ENCODE data around the gene PLCB4. TPM values are rescaled to one million over a fixed set of nuclear protein-coding genes. Genes with fewer than 3 reads are reported as not detected.

The PLCB4 gene
- polyA plus RNA-seq, 4 donors: 13.5 to 15.1 (median 14.4) TPM

DNA sequence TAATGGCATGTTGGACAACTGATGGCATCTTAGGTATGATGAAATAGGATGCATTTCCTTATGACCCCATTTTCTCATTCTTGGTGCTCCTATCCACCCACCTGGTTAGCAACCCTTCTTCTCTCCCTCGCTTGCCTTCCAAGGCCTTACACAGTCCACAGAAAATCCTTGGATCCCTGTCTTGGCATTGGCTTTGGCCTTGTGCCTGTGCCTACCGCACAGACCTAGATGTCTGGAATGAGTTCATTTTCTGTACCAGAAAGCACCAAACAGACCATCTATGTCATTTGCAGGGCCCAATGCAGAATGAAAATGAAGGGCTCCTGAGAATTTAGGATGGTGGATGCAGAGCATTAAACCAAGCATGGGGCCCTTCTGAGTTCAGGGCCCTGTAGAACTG lies 346.5 kb downstream of the PLCB4 start:
- DNase-seq (ENCODE audit: low read depth in 4 of 4, low spot score in 2 of 4): no peak

DNA sequence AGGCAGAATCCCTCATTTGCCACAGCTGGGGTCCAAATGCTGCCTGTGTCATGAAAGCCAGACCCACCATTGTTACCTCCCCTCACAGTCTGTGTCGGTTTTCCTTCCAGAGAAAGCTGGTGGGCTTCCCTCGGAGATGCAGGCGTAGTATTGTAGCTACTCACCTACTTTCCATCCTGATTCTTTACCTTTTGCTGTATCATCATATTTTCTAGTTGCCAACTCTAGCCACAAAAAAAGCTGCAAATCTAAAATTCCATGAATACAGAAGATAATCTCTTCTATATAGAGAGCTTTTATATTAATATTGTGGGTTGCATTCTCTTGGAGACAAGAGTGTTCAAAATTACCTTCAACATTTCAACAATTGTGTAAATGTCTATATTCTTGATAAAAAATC lies 347.5 kb downstream of the PLCB4 start:
- no peak for DNase-seq (ENCODE audit: low read depth in 4 of 4, low spot score in 2 of 4)

DNA sequence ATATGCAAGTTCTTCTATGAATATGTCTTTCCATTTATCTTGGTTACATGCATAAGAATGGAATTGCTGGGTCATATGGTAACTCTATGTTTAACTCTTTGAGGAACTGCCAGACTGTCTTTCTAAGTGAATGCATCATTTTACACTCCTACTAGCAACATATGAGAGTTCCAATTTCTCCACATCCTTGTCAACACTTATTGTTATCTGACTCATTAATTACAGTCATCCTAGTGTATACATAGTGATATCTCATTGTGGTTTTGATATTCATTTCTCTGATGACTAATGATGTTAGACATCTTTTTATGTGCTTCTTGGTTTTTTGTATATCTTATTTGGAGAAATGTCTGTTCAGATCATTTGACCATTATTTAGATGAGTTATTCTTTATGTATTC lies 348.8 kb downstream of the PLCB4 start:
- DNase-seq (ENCODE audit: low read depth in 4 of 4, low spot score in 2 of 4): no peak

- DNase-seq (ENCODE audit: low read depth in 4 of 4, low spot score in 2 of 4): no peak
Observed at GRCh38 chr20:9422321-9423057, 353.6 kb downstream of the PLCB4 start.

GRCh38 chr20:9424551-9424950 lies 355.7 kb downstream of the PLCB4 start:
- DNase-seq (ENCODE audit: low read depth in 4 of 4, low spot score in 2 of 4): no peak

DNA sequence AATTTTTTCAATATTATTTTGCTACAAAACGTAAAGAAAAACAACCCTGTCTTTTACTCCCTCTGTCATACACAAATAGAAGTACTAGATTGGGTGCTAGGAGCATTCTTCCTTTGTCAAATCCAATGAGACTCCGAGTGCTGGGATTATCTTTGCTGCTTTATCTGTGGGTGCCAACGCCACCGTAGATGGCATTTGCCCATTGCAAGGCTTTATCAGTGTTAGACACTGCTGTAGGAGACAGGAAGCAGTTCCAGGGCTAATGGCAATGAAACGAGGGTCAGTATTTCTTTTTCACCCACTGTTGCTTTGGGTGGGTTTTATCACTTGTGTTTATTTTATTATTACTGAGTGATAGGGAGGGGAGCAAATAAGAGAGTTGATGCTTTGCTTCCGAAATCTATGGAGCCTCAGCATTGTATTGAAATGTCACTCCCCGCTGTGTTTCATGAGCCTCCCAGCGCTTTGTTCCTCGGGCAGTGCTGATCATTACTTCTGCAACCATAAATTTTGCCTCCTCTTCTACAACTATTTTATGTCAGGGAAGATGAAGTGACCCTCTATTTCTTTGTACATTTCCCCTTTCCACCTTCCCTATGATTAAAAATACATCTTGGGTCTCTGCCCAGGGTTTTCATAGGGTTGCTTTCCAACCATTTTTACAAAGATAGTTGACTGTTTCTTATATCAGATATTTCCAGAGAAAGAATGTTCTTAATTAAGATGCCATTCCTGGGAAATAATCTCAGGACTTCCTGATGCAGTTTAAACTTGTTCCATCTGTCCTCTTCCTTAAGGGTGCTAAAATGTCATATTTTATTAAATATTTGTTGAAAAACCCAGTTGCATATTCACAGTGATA lies 358.8 kb downstream of the PLCB4 start:
- no peak for DNase-seq (ENCODE audit: low read depth in 4 of 4, low spot score in 2 of 4)

- no peak for DNase-seq (ENCODE audit: low read depth in 4 of 4, low spot score in 2 of 4)
Observed at GRCh38 chr20:9428292-9428607, 359.4 kb downstream of the PLCB4 start.

- no peak for DNase-seq (ENCODE audit: low read depth in 4 of 4, low spot score in 2 of 4)
Observed at GRCh38 chr20:9439806-9440205, 370.9 kb downstream of the PLCB4 start.

DNA sequence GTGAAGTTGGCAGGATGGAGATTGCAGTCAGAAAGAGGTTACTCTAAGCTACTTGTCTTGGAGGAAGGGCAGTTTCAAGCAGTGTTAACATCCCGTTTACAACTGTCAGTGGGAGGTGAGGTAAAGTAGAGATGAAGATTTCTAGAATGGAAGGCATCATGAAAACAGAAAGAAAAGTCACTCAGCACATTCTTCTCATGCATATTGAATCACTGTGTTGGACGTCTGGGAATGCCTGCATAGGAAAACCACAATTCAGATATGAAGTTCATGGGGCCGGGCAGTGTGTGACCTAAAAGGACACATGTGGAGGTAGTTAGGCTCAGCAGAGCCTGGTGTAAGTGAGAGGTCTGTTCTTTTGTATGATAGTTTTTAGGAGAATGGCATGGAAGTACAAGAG lies 372.0 kb downstream of the PLCB4 start:
- DNase-seq (ENCODE audit: low read depth in 4 of 4, low spot score in 2 of 4): no peak

- DNase-seq (ENCODE audit: low read depth in 4 of 4, low spot score in 2 of 4): no peak
Observed at GRCh38 chr20:9441948-9442347, 373.1 kb downstream of the PLCB4 start.

DNA sequence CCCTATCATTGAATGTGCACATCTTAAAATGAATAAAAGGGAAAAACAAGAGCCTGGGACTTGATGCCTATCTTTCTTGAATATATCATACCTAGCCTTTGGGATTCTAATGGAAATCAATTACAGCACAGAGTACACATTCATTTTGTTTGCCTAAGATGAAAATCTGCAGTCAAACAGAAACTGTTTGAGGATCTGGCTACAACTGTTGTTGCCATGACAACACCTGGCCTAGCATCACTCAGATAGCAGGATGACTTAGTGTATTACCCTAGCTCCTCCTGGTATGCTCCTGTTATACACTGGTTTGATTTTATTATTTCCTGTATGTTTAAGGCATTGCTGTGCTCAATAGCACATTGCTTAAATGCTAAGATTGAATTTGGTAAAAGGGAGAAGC lies 374.0 kb downstream of the PLCB4 start:
- DNase-seq (ENCODE audit: low read depth in 4 of 4, low spot score in 2 of 4): no peak

GRCh38 chr20:9444921-9445320 lies 376.0 kb downstream of the PLCB4 start:
- DNase-seq (ENCODE audit: low read depth in 4 of 4, low spot score in 2 of 4): no peak

DNA sequence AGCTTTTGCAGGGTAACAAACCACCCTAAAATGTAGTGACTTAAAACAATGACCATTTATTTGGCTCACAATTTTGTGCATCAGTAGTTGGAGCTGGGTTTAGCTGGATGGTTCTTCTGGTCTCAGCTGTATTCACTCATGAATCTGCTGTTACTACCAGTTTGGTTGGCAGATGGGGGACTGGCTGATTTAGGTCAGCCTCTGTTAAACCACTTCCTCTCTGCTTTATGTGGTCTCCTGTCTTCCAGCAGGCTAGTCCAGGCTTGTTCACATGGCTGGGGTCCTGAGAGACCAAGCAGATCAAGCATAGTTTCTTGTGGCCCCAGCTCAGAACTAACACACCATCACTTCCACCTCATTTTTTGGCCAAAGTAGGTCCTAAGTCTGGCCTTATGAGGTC lies 378.3 kb downstream of the PLCB4 start:
- DNase-seq (ENCODE audit: low read depth in 4 of 4, low spot score in 2 of 4): no peak

- DNase-seq (ENCODE audit: low read depth in 4 of 4, low spot score in 2 of 4): no peak
Observed at GRCh38 chr20:9453201-9453600, 384.3 kb downstream of the PLCB4 start.

DNA sequence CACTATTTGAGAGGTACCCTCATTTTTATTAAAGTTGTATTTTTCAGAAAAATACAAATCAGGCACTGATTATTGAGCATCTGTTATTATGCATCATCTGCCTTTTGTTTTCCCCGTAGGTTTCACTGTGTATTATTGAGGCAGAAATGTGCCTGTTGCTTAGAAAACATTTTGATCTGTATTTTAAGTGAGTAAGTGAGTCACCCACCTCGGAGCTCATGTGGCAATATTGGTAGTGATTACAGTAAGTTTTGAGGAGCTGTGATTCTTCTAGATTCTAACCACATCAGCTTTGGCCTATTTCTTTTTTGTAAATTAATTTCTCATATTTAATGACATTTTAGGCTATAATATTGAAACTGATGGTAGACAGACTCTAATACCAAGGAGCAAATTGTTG lies 385.9 kb downstream of the PLCB4 start:
- no peak for DNase-seq (ENCODE audit: low read depth in 4 of 4, low spot score in 2 of 4)

DNA sequence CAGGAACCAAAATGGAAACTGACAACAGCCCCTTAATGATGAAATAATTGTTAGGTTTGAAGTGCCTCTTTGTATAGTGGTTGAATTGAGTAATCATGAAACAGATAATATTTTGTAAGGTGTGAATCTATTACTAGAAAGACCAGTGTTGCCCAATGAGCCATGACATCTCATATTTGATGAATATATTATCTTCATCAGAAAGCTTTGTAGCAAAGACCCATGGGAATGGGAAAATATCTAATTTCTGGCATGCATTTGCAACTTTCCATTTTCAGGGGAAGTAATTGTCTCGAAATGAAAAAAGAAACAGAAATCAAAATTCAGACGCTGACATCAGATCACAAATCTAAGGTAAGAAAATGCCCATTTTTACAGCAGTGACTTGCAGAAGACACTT lies 388.2 kb downstream of the PLCB4 start:
- no peak for DNase-seq (ENCODE audit: low read depth in 4 of 4, low spot score in 2 of 4)

DNA sequence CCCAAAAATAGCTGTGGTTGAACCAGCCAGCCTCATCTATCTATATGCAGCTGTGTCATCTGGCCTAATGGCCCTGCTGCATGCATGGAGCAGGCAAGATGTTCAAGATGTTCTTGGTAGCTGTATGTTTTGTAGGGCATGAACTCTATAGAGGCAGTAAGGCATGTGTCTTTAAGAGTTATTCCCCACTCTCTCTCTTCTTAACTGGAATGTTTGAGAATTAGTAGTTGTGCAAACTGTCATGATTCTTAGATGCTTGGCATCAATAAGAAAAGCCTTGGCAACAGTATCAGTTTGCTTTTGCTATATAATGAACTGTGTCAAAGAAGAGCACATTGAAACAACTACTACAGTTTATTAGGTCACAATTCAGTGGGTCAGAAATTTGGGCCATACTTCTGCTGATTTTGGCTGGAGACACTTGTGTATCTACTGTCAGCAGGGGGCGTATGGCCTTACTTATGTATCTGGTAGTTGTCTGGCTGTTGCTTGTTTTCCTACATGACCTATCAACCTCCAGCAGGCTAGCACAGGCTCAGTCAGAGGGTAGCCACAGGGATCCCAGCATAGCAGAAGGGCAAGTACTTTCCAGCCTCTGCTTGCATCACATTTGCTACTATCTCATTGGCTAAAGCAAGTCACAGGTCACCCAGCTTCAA lies 389.4 kb downstream of the PLCB4 start:
- DNase-seq (ENCODE audit: low read depth in 4 of 4, low spot score in 2 of 4): no peak

GRCh38 chr20:9460518-9460917 lies 391.6 kb downstream of the PLCB4 start:
- no peak for DNase-seq (ENCODE audit: low read depth in 4 of 4, low spot score in 2 of 4)

DNA sequence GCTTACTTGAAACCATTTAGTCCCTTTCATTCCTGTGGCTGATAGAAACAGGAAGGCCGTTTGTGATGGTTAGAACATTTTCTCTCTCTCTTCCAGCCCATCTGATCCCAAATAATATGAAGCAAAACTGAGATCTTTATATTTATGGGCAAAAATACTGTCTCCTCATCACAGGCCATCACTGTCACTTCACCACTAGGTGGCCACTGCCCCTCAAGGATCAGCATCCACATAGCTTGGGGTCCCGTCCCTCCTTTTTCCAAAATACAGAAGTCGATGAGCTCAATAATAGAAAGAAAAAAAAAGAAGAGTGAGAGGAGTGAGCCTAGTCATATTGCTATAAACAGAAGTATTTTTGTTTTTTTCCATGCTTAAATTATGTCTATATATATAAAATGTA lies 399.1 kb downstream of the PLCB4 start:
- DNase-seq (ENCODE audit: low read depth in 4 of 4, low spot score in 2 of 4): no peak

- no peak for DNase-seq (ENCODE audit: low read depth in 4 of 4, low spot score in 2 of 4)
Observed at GRCh38 chr20:9474835-9475415, 406.0 kb downstream of the PLCB4 start.

DNA sequence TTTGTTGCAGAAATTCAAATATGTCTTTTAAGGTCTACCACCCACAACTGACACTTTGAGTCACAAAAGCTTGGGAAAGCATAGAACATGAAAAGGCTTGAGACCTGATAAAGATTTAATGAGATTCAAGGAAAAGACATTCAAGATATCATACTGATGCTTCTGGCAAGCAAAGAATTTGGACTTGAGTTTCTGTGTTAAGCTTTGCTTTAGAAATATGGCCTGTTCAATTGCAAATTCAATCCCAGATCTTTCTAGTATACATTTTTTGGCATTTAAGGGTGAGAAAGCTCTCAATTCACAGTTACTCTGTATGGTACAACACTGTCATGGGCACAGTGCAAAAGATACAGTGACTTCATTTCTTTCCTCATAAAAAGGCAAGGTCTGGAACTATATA lies 406.6 kb downstream of the PLCB4 start:
- DNase-seq (ENCODE audit: low read depth in 4 of 4, low spot score in 2 of 4): no peak
